T-helper 17 cell (primary cell): Measurements from ENCODE around the gene SRSF4. TPM values are rescaled to one million over a fixed set of nuclear protein-coding genes. Genes with fewer than 3 reads are reported as not detected.

ENCODE experiments used
- ATAC-seq: fragments of 150-1000 bp; cut with Tn5 transposase; 2 replicates; pipeline ENCODE4 v1.10.0; 2021; ENCODE audit warnings: mild to moderate bottlenecking, moderate library complexity
- DNase-seq, 3 donors: peaks; one replicate each; pipeline versions ENCODE4 v3.0.0 to v3.0.0-alpha.2; 2020 to 2021
- H3K9me3 ChIP-seq: one replicate; pipeline ENCODE4 v1.7.0; 2013; ENCODE audit warnings: low read length, mild to moderate bottlenecking; ENCODE audit not compliant: control insufficient read depth, poor library complexity, severe bottlenecking
- H3K27ac Mint-ChIP-seq: one replicate; pipeline ENCODE4 v1.8.0; 2022; ENCODE audit warnings: mild to moderate bottlenecking, moderate library complexity, mixed read lengths
- H3K27me3 Mint-ChIP-seq: one replicate; pipeline ENCODE4 v1.8.0; 2022; ENCODE audit warnings: mixed read lengths
- H3K36me3 Mint-ChIP-seq: one replicate; pipeline ENCODE4 v1.8.0; 2022; ENCODE audit warnings: low read depth, mixed read lengths
- H3K4me1 Mint-ChIP-seq: one replicate; pipeline ENCODE4 v1.8.0; 2022; ENCODE audit warnings: mild to moderate bottlenecking, mixed read lengths
- H3K4me3 Mint-ChIP-seq: one replicate; pipeline ENCODE4 v1.8.0; 2022; ENCODE audit warnings: mild to moderate bottlenecking, moderate library complexity, mixed read lengths
- total RNA-seq, 4 donors: library from RNA in 2 of 4; stranded (reverse) in 2 of 4; gene quantifications; one replicate each; pipeline ENCODE4 v1.2.3 and lab custom pipeline; 2022 to 2026

SRSF4 gene
- total RNA-seq, 2 donors from 2014 or later = 88.8 to 103 TPM

DNA sequence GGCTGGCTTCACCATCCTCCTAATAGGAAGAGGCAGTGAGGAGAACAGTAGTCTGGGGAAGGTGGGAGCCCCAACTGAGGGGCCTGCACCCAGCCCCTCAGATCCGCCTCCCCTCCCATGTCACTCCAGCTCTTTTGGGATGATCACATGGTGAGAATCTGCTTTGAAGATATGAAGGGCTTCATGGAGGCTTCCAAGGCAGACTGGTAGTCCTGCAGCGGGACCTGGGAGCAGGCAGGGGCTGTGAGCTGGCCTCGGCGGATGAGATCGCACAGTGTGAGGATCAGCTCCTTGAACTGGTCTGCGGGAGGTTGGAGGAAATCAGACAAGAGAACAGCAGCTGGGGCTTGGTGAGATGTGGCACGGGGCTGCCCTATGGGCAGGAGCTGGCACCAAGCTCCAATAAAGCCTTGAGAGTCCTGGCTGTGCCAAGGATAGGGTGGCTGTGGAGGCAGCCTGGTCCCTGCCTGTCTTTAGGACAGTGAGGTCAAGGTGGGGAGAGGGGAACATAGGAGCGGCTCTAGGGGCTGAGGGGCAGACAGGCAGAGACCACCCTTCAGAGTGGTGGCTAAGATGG is 12.3 kb upstream of the SRSF4 start:
- DNase-seq (no peak), ATAC-seq (no peak)
- Mint-ChIP-seq H3K4me3 (no peak overlapping the region), H3K36me3 (peaks cover 2% of the 10 kb centered on the region), H3K4me1 (no peaks in the 10 kb centered on the region), H3K27me3 (no peaks in the 10 kb centered on the region), H3K27ac (peak overlapping the region; percentile 59)
- H3K9me3 ChIP-seq = no peaks in the 10 kb centered on the region

DNA sequence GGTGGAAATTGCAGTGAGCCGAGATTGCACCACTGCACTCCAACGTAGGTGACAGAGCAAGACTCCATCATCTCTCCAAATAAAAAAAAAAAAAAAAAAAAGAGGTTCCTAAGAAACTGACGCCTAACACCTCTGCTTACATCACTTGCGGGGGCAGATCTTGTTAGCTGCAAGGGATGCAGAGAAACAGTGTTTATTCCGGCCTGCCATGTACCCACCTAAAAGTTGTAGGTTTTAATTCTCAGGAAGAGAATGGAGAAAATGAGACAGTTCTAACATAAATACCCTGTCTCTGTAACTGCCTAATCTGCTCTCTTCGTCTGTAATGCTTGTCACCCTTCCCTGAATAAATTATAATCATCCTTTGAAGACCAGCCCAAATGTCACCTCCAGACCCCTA is 9.0 kb upstream of the SRSF4 start:
- ATAC-seq = no peak
- H3K9me3 ChIP-seq = no peaks in the 10 kb centered on the region
- Mint-ChIP-seq H3K4me1 (peaks cover 2% of the 10 kb centered on the region), H3K36me3 (peaks cover 6% of the 10 kb centered on the region), H3K27ac (no peak overlapping the region), H3K27me3 (no peaks in the 10 kb centered on the region), H3K4me3 (no peak overlapping the region)
- no peak for DNase-seq

DNA sequence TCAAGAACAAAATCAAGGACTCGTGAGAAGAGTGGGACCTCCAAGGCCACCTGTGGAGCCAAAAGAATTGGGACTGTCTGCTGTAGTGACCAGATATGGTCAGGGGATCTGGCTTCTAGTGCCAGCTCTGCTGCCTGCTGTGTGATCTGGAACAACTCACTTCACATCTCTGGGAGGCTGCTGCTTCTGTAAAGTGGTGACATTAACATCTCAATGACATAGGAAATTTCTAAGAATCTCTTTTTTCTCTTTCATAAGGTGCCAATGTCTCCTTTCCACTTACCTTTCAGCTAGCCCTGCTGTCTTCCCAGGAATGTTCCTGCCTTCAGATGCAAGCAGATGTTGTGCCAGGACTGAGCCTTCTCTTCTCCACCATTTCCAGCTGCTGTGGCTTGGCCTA is 5.0 kb upstream of the SRSF4 start:
- ATAC-seq (no peak), DNase-seq (no peak)
- H3K9me3 ChIP-seq = no peaks in the 10 kb centered on the region
- Mint-ChIP-seq H3K36me3 (peaks cover 4% of the 10 kb centered on the region), H3K4me1 (peaks cover 5% of the 10 kb centered on the region), H3K4me3 (no peak overlapping the region), H3K27me3 (no peaks in the 10 kb centered on the region), H3K27ac (no peak overlapping the region)

DNA sequence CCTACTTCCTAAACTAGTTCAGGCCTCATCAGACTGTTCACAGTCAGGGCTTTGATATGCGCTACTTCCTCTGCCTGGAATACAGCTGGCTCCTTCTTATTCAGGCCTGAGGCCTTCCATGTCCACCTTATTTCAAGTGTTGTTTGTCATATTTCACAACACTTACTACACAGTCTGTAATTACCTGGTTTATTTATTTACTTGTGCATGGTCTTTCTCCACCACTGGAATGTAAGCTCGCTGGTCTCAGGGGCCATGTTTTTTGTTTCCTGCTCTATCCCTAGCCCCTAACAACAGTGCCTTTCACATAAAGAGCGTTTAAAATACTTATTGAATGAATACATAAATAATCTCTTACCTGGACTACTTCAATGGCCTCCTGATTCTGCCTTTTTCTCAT is 4.6 kb upstream of the SRSF4 start:
- Mint-ChIP-seq H3K27me3 (no peaks in the 10 kb centered on the region), H3K4me3 (no peak overlapping the region), H3K27ac (no peak overlapping the region), H3K4me1 (peaks cover 5% of the 10 kb centered on the region), H3K36me3 (peaks cover 4% of the 10 kb centered on the region)
- ATAC-seq (no peak), DNase-seq (no peak)
- no peaks in the 10 kb centered on the region for H3K9me3 ChIP-seq

DNA sequence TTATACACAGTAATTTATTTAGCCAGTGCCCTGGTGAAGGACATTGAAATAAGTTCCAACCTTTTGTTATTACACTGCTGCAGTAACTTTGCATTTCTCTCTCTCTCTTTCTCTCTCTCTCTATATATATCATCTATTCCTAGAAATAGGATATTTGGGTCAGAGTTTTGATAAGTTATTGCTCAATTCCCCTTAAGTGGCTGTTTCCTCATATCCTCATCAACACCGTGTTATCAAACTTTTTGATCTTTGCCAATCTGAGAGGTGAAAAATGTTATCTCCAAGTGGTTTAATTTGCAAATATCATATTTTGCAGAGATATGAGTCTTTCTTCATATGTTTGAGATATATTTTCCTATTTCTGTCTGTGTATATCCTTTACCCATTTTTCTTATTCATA is 1.6 kb upstream of the SRSF4 start:
- H3K4me1 Mint-ChIP-seq = peaks cover 24% of the 10 kb centered on the region
- no peaks in the 10 kb centered on the region for H3K9me3 ChIP-seq
- ATAC-seq (no peak), DNase-seq (no peak)
- peak overlapping the region; percentile 49 for H3K4me3 Mint-ChIP-seq
- peaks cover 5% of the 10 kb centered on the region for H3K36me3 Mint-ChIP-seq
- no peaks in the 10 kb centered on the region for H3K27me3 Mint-ChIP-seq
- no peak overlapping the region for H3K27ac Mint-ChIP-seq

DNA sequence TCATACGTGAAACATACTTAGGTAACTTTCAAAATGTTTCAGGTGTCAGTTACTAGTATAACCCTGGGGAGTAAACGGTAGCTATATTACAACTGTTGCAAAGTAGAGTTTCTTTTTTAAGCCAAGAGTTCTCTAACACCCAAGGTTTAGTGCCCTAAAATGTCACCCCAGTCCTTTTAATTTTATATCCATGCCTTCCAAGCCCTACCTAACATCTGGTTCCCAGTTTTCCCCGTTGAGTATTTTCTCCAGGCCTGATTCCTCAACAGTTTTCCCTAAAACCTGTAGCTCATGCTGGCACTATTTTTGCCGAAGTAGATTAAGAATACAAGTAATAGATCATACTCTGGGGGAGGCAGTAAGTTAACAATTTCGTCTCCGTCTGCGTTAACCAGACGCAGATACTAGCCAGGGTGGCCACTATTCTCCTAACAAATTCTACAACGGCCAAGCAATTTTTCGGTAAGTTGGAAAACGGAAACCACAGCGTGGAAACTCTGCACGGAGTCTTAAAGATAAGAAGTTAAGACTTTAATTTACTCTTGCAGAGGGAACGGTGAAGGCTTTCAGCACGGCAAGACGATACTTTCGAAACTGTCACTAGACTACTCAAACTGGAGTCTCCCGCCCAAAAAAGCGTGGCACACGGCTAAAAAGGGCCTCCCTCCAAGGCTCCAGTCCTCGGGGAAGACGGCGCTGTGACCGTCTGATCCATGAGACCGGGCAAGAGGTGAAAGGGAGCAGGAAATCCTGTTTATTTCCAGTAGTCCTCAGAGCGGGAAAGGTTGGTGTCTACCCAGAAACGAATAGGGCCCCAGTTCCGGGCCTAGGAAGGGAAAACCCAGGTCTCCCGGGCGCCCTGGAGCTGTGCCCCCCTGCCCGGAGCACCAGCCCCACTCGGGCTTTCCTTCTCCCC is 945 bp downstream of the SRSF4 start:
- Mint-ChIP-seq H3K27ac (peak overlapping the region; percentile 90), H3K4me1 (peaks cover 38% of the 10 kb centered on the region), H3K27me3 (no peaks in the 10 kb centered on the region), H3K4me3 (peak overlapping the region; percentile 90), H3K36me3 (peaks cover 2% of the 10 kb centered on the region)
- peak in 1 of 3 donors; percentile 13 for DNase-seq
- no peak for ATAC-seq
- no peaks in the 10 kb centered on the region for H3K9me3 ChIP-seq

DNA sequence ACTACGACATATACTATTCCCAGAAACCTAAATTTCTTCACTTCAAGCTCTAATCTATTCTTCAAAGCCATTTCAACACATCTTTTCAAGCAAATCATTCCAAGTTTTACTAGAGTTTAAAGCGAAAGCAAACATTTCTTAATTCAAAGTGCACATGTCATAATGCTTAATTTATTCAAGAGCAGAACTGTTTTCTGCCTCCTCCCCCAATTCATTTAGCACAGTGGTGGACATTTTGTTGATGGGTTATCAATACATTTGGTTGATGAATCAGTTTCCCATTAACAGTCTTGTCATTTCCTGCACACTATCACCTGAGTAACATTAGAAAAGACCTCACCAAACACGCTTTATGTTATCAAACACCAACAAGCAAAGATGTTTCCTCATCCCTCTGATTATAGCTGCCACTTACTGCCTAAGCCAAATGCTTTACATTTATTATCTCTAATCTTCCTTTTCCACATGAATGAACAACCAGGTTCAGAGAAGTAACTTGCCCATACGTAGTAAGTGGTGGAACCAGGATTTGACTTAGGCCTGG is 2.0 kb downstream of the SRSF4 start:
- H3K27ac Mint-ChIP-seq = peak overlapping the region; percentile 90
- no peaks in the 10 kb centered on the region for H3K27me3 Mint-ChIP-seq
- H3K9me3 ChIP-seq = no peaks in the 10 kb centered on the region
- peaks cover 39% of the 10 kb centered on the region for H3K4me1 Mint-ChIP-seq
- ATAC-seq (no peak), DNase-seq (no peak)
- H3K36me3 Mint-ChIP-seq = peaks cover 2% of the 10 kb centered on the region
- H3K4me3 Mint-ChIP-seq = peak overlapping the region; percentile 90

DNA sequence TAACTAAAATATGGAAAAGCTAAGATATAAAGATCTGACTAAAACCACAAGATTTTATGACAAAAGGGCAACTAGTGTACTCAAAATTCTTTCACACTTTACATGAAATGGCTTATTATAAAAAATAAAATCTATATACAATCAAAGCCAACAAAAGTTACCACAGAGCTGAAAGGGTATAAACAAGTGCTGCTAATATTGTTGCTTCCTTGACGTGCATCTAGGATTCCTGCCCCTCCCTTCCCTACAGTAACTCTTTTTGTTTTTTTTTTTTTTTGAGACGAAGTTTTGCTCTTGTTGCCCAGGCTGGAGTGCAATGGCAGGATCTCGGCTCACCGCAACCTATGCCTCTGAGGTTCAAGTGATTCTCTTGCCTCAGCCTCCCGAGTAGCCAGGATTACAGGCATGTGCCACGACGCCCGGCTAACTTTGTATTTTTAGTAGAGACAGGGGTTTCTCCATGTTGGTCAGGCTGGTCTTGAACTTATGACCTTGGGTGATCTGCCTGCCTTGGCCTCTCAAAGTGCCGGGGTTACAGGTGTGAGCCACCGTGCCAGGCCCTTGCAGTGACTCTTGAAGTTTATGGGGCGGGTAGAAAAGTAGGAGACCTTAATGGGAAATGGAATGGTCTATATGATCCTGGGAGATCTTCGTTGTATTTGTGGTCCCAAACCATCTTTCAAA is 4.5 kb downstream of the SRSF4 start:
- DNase-seq (no peak), ATAC-seq (no peak)
- peaks cover 43% of the 10 kb centered on the region for H3K4me1 Mint-ChIP-seq
- peak overlapping the region; percentile 90 for H3K27ac Mint-ChIP-seq
- H3K4me3 Mint-ChIP-seq = peak overlapping the region; percentile 19
- H3K36me3 Mint-ChIP-seq = peaks cover 2% of the 10 kb centered on the region
- H3K9me3 ChIP-seq = no peaks in the 10 kb centered on the region
- H3K27me3 Mint-ChIP-seq = no peaks in the 10 kb centered on the region

DNA sequence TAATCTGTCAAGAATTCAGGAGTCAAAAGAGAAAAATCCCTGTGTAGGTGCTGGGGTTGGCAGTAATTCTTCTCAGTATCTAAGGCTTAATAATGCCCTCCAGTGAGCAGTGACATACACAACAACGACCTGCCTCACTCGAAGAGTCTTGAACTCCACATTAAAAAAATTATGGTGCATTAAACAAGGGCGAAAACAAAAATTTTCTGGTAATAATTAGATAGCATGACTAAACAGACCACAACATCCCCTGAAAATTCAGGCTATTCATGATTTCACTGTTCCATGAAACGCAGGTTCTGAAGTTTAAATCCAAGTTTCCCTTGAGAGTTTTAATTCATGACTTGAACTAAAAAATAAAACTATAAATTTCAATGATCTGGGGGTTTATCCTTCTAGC is 5.1 kb downstream of the SRSF4 start:
- ATAC-seq (no peak), DNase-seq (no peak)
- Mint-ChIP-seq H3K36me3 (peaks cover 2% of the 10 kb centered on the region), H3K27me3 (no peaks in the 10 kb centered on the region), H3K4me1 (peaks cover 46% of the 10 kb centered on the region), H3K27ac (no peak overlapping the region), H3K4me3 (peak overlapping the region; percentile 36)
- H3K9me3 ChIP-seq = no peaks in the 10 kb centered on the region

DNA sequence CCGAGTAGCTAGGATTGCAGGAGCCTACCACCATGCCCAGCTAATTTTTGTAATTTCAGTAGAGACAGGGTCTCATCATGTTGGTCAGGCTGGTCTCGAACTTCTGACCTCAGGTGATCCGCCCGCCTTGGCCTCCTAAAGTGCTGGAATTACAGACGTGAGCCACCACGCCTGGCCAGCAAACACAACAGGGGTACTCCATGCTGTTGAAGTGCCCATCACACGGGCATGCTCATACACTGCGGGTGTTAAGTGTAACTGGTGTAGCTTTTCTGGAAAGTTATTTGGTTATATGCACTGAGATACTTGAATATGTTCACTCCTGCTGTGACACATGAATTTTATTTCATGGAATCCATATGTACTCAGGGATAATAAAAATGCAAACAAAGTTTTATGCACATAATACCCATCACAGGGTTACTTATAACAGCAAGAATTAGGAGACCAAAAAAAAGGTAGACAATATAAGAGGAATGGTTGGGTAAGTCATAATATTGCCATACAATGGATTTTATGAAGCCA is 9.2 kb downstream of the SRSF4 start:
- H3K9me3 ChIP-seq = no peaks in the 10 kb centered on the region
- Mint-ChIP-seq H3K4me3 (peak overlapping the region; percentile 15), H3K4me1 (peaks cover 47% of the 10 kb centered on the region), H3K27me3 (no peaks in the 10 kb centered on the region), H3K27ac (no peak overlapping the region), H3K36me3 (no peaks in the 10 kb centered on the region)
- DNase-seq (no peak), ATAC-seq (no peak)

DNA sequence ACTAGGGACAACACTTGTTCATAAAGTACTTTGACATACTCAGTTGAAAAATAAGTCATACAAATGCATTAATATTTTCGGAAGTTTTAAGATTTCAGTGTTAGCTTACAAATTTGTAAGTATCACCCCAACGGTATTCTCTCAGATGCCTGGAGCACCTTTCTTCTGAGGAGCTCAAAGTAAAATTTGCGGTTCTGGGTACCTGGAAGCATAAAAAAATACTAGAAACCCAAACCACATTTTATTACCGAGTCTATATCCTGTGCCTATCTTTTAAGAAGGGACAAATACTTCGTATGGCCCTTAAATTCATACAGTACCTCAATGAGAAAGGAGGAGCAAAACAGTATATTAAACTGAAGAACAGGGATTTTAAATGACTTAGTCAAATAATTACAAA is 10.2 kb downstream of the SRSF4 start:
- ATAC-seq = no peak
- peaks cover 49% of the 10 kb centered on the region for H3K4me1 Mint-ChIP-seq
- peaks cover 2% of the 10 kb centered on the region for H3K36me3 Mint-ChIP-seq
- no peaks in the 10 kb centered on the region for H3K9me3 ChIP-seq
- H3K4me3 Mint-ChIP-seq = peak overlapping the region; percentile 43
- H3K27me3 Mint-ChIP-seq = no peaks in the 10 kb centered on the region
- no peak for DNase-seq
- peak overlapping the region; percentile 74 for H3K27ac Mint-ChIP-seq

DNA sequence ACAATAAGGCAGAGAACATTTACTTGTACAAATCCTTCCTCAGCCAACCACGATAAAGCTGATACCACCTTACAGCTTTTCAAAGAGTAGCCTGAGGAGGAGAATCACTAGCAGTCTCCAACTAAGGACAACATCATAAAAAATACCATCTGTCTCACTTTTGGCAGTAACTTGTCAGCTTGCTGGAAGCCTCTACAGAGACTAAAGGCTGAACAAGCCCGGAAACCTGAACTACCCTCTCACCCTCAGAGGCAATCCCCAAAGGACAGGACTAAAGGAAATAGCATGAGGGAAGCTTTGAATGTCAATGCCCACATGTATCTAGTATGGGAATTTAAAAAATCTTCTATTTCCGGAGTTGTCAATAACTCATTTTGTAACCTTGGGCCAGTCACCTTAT is 10.6 kb downstream of the SRSF4 start:
- no peaks in the 10 kb centered on the region for H3K27me3 Mint-ChIP-seq
- H3K9me3 ChIP-seq = no peaks in the 10 kb centered on the region
- H3K4me1 Mint-ChIP-seq = peaks cover 49% of the 10 kb centered on the region
- H3K27ac Mint-ChIP-seq = peak overlapping the region; percentile 74
- ATAC-seq = no peak
- peak overlapping the region; percentile 43 for H3K4me3 Mint-ChIP-seq
- H3K36me3 Mint-ChIP-seq = peaks cover 2% of the 10 kb centered on the region
- DNase-seq = no peak

DNA sequence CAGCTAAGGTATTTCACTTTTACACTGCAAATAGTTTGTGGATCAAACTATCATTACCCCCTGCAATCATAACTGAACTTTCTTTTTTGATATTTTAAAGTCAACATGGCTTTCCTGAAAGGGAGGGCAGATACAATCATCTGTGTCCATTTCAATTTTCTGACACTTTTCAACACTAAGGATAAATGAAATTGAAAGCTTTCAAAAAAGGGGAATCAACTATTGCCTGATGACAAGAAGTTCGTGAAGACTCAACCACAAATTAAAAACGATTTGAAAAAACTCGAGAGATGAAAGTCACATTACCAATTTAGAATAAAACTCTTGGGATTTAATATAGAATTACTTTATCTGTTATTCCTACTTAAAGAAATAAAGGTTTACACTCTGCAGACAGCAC is 11.7 kb downstream of the SRSF4 start:
- H3K9me3 ChIP-seq = no peaks in the 10 kb centered on the region
- H3K36me3 Mint-ChIP-seq = peaks cover 2% of the 10 kb centered on the region
- H3K27ac Mint-ChIP-seq = peak overlapping the region; percentile 74
- peaks cover 53% of the 10 kb centered on the region for H3K4me1 Mint-ChIP-seq
- no peaks in the 10 kb centered on the region for H3K27me3 Mint-ChIP-seq
- ATAC-seq (no peak), DNase-seq (no peak)
- no peak overlapping the region for H3K4me3 Mint-ChIP-seq
